ENCODE measurements around the gene XYLT1. TPM values are rescaled to one million over a fixed set of nuclear protein-coding genes. Genes with fewer than 3 reads are reported as not detected.
A peak's percentile ranks its signal among the peaks of the same experiment; 100 is the strongest.

XYLT1 gene
- polyA plus RNA-seq, 1 donor, result 5.5 TPM

DNA sequence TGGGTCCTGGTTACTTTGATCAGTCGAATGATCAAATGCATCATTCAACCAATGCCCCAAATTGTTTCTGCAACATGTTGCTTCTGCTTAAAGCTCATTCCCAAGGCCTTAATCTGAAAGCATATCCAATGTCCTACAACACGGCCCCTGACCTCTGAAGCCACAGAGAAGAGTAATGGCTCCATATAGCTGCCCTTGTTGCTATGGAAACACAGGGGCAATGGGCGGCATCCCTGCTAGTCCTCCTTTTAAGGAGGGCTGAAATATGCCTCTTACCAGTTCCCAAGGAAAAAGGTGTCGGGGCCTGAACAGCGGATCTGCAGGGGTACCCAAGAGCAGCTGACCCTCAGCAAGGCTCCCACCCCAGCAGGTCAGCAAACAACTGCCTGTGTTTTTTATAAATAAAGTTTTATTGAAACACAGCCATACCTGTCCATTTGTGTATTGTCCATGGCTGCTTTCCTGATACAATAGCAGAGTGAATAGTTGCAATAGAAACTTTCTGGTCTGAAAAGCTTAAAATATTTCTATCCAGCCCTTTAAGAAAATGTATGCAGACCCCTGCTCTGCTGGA, 210.4 kb downstream of the XYLT1 start:
- no peak for DNase-seq (ENCODE audit: low read depth)

DNA sequence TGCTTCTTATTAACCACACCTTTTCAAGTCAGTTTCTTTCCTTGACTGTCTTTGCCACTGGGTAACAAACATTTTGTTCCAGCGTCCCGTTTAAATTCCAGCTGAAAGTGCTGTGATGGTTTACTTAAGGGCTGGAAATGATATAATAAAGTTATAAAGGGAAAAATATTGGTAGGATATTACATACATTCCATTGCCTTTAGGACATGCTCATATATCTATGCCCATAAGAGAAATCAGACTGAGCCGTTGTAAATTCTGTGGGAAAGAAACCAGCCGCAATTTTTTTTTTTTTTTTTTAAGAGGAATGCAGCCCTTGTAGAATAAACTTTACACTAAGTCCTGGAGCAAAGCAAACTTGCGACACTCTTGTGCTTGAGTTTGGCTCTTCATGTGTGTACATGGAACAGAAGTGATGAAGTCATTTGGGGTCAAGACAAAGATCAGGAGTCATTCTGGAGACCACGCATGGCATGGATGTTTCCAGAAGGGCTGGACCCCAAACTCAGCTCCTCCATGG, 210.9 kb downstream of the XYLT1 start:
- DNase-seq (ENCODE audit: low read depth), result no peak

DNA sequence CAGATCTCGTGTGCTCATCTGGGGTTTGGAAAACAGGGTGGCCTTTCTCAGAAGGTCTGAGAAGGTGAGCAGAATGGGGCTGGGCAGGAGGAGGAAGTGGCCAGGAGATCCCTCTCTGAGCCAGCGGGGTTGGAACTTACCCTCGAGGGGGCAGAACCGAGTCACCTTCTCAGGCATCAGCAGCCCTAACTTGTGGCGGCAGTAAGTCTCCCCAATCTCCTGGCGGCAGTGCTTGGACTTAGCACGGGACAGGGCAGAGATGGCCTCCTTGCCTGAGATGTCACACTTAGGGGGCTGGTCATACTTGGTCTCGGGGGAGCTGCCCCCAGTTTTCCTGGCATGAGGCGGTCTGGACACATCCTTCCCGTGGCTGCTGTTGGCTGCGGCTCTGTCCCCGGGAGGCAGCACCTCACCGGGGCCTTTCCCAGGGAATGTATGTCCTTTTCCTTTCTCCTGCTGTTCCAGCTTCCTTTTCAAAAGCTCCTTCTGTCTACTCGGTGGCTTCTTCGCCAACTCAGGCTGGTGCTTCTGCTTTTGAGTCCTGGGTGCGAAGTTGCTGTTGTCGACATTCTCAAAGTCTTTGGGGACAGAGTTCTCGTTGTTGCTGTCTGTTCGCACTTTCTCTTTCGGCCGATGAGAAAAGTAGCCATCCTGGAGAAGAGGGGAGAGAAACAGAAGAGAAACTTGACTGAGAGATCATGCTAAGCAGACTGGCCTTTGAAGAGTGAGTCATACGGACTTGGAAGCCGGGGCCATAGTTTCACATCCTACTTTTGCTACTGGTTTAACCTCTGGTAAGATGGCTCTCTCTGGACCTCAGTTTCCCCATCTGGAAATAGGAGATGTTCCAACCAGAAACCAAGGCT, 211.7 kb downstream of the XYLT1 start:
- no peak for DNase-seq (ENCODE audit: low read depth)

DNA sequence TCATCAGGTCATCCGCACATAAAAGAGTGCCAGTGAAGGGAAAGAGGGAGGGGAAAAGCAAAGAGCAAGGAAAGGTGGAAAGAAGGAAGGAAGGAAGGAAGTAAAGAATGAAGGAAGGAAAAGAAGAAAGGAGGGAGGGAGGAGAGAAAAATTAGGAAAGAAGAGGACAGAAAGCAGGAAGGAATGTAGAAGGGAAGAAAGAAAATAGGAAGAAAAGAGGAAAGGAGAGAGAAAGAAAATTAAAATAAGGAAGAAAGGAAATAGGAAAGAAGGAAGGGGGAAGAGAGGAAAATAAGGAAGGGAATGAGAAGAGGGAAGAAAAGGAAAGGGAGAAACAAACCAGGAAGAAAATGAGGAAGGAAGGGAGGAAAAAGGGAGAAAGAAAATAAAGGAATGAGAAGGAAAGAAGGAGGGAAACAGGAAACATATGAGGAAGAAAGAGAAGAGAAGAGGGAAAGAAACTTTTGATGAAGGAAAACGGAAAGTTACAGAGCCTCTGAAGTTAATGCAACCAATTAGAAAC, 212.6 kb downstream of the XYLT1 start:
- DNase-seq (ENCODE audit: low read depth), result no peak

DNA sequence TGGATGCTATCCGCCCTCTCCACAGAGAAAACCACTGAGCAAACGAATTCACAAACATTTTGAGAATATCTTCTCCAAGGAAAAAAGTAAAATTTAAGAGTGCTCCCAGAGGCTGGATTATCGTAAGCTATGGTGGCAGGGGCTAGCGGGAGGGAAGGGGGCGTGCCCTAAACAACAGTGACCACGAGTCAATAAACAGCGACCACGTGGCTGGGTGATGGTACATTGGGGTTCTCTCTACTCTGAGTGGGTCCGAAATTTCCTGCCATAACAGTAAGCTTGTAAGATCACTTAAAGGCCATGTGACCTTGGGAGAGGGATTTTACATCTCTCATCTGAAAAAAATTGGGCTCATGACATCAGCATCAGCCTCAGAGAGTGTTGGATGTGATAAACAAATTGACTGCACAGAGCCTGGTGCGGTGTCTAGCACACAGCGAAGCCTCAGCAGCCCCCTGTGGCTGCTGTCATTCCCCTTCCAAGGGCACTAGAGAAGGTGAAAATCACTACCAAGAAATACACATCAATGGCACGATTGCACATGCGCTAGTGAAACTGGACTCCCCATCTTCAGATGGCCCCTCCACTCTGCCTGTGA, 213.2 kb downstream of the XYLT1 start:
- DNase-seq (ENCODE audit: low read depth), result no peak

DNA sequence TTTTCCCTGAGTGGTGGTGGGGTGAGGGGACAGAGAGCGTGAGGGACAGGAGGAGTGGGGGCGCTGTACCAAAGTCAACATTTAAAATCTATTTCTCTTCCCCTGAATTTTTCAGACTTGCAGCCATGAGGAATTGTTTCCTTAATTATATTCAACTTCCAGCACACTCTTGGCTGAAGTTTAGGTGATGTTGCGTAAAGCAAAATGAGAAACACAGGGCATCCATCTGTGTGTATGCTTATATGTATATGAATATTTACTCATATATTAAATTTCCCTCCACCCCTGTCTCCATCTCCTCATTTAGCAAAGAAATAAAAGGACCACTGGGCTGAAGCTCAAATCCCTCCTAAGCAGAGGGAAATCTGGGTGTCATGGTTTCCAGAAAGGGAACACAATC, 218.1 kb downstream of the XYLT1 start:
- DNase-seq (ENCODE audit: low read depth), result peak; percentile 19

DNA sequence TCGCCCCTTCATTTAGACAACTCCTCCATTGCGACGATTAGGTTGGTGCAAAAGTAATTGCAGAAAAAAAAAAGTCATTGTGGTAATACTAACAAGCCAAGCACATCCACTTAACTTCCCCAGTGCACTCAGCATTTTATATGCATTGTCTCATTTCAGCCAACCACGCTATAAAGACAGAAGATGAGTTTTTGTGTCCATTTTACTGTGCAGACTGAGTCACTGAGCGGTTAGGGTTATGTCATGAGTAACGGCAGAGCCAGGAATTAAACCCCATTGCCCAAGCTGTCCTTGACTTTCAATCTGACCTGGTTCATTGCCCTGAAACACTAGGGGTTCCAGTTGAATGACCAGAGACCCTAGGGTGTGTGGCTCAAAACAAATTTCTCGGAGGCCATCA, 218.7 kb downstream of the XYLT1 start:
- DNase-seq (ENCODE audit: low read depth), result no peak

DNA sequence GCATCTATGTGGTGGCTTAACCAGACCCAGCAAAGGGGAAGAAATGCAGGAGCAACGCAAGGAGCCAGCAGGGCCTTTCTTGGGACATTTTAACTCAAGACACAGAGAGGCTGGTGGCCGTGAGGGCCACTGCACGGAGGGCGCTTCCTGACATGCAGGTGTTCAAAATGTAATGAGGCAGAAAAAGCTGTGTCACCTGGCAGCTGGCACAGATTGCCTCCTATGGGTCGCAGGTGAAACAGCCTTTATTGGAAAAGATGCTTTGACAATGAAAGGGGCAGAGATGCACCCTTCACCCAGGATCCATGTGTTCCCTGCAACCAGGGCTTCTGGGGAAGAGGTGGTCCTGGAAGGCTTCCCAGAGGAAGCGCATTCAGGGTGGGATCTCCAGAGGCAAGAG, 219.3 kb downstream of the XYLT1 start:
- DNase-seq (ENCODE audit: low read depth), result no peak

DNA sequence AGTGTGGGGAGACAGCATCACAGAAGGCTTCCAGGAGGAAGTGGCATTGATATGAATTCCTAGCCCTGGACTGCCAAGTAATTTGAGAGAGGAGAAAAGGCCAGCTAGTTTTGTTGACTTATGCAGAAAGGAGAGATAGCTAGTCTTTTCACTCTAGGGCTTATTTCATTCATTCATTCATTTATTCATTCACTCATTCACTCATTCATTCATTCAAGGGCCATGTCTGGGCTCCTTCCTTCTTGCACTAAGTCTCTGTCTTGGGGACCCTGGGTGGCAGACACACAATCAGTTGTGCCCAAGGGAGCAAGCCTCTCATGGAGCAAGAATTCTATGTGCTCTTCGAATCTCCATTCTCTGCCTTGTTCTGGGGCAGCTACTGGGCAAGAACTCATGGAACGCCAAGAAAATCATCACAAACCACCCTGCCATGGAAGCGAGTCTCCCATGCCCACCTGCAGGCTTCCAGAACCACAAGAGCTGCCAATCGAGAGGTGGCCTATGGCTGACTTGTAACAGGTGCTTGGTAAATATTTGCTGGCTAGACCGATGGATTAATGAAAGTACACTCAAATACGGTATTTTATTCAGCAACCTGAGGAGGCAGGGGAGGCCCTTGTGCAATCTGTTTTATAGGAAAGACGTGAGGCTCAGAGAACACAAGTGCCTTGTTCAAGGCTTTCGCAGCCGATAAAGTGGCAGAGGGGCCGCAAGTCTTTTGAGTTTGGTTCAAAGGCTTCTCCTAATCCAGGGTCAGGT, 223.6 kb downstream of the XYLT1 start:
- DNase-seq (ENCODE audit: low read depth), result no peak

DNA sequence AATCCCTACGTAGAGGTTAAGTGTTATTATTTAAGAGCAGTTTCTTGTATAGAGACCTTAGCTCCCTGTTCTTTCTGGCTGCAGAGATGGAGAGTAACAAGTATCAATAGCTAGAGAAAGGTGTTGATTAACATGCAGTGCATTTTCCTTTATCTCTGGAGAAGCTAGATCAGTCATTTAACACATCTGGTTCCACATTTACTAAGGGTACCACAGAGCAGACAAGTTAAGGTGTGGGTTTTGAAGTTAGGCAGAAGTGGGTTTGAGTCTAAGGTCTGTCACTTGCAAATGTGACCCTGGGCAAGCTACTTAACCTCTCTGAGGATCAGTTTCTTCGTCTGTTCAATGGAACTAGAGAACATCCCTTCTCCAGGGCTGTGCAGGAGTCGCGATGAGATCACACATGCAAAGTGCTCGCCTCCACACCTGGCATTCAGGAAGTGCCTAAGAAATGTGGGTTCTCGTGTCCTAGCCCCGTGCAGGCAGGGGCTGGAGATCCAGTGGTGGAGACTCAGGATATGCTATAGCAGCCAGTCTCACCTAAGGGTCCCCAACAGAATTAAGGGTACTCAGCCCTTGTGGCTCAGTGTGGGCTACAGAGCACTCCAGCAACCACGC, 224.4 kb downstream of the XYLT1 start:
- no peak for DNase-seq (ENCODE audit: low read depth)

DNA sequence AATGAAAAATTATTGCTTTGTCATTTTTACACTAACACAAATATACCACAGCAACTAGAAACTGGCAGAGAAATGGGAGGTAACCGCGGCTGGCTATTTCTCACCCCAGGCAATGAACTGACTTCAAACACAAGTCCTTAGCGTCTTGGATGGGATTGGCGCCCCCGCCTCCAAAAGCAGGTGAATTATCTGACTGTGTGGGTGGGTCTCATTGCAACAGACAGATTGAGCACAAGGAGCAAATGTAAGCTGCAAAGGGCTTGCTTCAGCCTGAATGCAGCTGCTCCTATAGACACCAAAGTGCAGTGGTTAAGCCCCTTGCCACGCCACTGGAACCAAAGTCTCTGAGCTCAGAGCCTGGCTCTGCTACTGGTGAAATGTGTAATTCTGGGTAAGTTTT, 225.0 kb downstream of the XYLT1 start:
- DNase-seq (ENCODE audit: low read depth), result no peak

DNA sequence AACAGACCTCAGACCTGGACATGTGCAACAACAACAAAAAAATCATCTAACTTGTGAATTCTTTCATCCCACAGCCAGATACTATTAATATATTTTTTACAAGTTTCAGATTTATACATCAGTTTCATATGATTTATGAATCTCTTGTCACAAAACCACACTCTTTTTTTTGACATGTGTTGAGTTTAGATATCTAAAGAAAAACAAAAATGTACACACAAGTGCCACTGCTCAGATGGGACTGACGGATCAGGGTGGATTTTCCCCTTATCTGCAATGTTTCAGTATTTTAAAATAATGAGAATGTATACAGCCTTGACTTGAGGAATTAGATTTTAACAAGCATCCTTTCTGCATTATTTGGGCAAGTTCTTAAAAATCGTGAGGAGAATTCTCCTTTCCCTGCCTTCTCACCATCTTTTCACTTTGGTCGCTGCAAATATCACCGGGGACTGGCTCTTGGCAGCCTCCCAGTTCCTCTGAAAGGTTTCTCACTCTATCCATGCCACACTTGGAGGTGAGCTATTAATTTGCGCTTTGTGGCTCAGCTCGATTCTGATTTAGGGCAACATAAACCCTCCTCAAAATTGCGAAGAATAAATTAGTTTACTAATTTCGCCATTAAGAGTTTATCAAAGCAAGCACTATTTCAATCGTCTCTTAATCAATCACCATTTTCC, 225.7 kb downstream of the XYLT1 start:
- DNase-seq (ENCODE audit: low read depth), result no peak

DNA sequence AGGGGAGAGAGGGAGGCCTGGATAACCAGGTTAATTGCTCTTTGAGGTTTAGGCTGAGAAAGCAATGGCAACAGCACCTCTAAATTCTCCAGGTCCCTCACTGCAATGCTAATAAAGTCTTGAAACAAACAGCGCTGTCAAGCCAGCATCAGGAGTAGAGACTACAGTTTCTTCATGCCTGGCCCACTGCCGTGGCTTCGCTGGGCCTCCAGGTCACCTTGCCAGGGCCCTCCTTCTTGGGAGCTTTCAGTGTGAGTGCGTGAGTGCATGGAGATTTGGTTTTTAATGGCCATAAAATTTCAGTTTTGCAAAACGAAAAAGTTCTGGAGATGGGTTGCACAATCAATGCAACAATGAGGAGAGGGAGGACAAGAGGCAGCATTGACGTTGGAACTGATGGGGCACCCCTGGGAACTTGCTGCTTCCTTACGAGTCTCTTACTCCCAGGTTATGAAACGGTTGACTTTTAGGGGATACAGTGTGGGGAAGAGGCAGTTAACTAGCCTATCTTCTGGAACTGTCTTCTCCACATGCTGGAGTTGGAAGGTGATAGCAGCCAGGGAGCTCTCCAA, 229.4 kb downstream of the XYLT1 start:
- no peak for DNase-seq (ENCODE audit: low read depth)

DNA sequence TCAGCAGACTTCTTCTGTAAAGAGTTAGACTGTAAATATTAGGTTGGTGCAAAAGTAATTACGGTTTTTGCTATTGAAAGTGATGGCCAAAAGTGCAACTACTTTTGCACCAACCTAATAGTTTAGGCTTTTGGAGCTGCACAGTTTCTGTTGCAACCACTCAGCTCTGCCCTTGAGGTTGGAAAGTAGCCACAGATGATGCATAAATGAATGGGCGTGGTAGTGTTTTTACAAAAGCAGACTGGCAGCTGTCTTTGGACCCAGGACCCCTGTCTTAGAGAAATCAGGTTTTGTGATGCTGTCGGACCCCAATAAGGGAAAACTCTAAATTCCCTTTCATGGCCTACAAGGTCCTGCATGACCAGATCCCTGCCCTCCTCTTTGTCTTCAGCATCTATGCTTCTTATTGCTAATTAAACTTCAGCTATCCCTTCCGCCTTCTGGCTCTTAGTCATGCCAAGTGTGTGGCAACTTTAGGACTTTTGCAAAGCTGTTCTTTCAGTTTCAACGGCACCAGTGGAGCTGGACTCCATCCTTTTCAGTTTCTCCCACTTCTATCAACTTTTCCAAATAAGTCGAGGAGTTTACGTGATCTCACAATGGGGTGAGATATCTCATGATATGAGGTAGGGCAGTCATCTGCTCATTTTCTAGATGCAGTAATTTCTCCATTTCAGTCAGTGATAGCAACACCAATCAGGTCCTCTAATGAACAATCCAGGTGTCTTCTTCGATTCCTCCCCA, 232.3 kb downstream of the XYLT1 start:
- no peak for DNase-seq (ENCODE audit: low read depth)

DNA sequence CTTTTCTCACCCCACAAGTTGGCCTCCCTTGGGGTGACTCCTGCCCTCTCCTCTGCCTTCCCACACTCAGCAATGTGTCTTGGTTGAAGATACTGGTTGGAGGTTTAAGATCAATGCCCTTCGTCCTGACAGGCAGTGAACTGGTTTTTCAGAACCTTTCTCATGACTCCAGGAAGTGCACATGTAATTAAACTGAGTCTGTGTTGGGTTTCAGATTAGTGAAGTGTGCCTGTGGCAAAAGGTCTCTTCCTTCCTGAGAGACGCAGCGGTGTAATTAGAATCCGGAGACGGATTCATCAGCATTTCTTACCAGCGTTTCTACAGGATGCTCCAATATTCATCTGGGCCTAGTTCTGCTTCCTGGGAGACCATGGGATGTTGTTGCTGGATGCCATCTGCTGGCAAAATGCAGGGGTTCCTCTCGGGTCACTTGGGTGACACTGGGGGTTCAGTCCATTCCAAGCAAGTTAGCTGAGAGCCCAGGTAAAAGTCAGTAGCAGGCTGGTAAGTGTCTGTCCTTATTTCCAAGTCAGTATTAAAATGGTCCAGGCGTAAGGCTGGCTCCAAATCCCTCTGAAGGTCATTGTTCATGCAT, 233.3 kb downstream of the XYLT1 start:
- DNase-seq (ENCODE audit: low read depth), result no peak

DNA sequence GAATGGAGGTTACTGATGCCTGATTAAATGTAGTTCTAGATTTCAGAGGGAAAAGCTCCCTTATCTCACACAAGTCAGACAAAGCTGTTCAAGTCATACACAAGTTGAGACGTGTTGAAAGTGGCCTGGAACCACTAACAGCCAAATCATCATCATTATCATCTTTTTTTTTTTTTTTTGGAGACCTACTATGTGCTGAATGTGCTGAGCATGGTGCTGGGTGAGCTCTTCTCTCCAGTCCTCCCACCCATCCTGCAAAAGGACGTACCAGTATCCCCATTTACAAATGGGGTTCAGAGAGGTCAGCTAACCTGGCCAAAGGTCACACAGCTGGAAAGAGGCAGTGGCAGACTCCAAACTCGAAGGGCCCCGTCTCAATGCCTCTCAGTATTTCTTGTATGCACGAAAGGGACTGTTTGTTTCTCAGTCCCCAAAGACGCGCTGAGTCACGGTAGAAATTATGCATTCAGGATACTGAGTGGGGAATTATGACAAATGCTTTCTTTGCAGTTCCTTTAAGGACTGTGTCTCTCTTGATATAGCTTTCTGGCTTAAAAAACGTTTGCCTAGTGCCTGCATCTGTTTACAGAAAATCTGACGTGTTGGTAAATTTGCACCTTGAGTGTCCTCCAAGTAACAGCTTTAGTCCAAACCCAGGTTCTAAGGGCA, 235.5 kb downstream of the XYLT1 start:
- no peak for DNase-seq (ENCODE audit: low read depth)

DNA sequence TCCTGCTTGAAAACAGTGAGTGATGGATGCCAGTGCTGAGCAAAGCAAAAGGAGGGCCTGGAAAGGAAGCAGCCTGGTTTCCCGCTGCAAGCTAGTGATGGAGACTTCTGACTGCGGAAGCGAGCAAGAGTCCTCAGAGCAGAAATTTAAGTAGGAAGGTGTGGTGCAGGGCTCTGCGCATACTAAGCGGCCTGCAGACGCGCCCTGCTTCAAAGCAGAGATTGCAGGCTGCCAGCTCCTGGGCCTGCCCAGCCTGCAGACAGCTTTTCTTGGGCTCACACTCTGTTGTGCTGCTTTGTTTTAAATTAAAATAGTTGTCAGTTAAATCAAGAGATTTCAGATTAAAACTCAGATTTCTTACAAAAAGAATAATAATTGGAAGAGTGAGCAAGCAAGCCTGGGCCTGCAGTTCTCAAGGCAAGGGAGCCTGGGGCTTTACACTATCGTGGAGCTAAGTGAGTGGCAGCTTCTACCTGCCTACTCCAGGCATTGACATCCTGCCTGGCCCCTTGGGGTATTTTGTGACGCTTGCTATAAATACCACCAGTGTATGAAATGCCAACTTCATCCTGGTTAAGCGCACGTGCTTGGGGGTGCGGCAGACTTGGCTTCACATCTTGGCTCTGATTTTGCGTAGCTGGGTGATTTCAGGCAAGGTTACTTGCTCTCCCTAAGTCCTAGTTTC, 237.3 kb downstream of the XYLT1 start:
- no peak for DNase-seq (ENCODE audit: low read depth)

DNA sequence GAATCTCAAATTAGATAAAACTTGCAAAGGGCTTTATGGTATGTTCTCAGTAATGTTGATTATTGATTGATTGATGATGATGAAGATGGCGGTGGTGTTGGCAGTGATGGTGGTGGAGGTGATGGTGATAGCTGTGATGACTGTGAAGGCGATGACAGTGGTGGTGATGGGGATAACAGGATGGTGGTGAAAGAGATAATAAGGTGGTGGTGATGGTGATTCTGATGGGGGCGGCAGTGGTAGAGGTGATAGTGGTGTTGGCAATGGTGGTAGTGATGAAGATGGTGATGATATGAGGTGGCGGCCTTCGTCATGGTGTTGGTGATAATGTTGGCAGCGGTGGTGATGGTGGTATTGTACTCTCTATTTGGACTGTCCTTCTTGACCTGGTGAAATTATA, 238.3 kb downstream of the XYLT1 start:
- DNase-seq (ENCODE audit: low read depth), result no peak

Measured in forelimb muscle (tissue), 1 donor.